H1 (cell line): ENCODE data around the gene INPP4B. TPM values are rescaled to one million over a fixed set of nuclear protein-coding genes. Genes with fewer than 3 reads are reported as not detected.

Experiments
- CTCF ChIA-PET: fragments of 300-600 bp; sonication (Branson Sonifier 250); formaldehyde crosslinking; loops from one replicate; lab custom pipeline; 2021; ENCODE audit not compliant: partially characterized antibody; lab: Charles Lee
- POLR2A ChIA-PET: fragments of 300-600 bp; sonication (Branson Sonifier 250); formaldehyde crosslinking; loops from one replicate; lab custom pipeline; 2021; ENCODE audit warnings: inconsistent platforms; ENCODE audit not compliant: partially characterized antibody; lab: Charles Lee
- DNase-seq, 2 experiments: peaks; one replicate each; pipeline versions ENCODE4 v3.0.0 to v3.0.0-alpha.2; 2010 to 2022; ENCODE audit warnings: low spot score in 2 of 2, low read depth in 1 of 2, mixed read lengths in 1 of 2
- FAIRE-seq: peaks from 2 replicates; lab custom pipeline; 2011; peaks lifted over from hg19 to GRCh38; lab: Jason Lieb, UNC
- H2AFZ ChIP-seq: 2 replicates; pipeline ENCODE4 v1.8.1; 2012; ENCODE audit warnings: low read length, inconsistent platforms
- H2AK5ac ChIP-seq: 2 replicates; pipeline ENCODE4 v1.6.1; 2013; ENCODE audit warnings: low read depth, low read length
- H2BK120ac ChIP-seq: replicated peaks from 2 replicates; pipeline ENCODE3; 2013; ENCODE audit warnings: low read depth, low read length, inconsistent platforms
- H2BK12ac ChIP-seq: 2 replicates; pipeline ENCODE4 v1.6.1; 2013; ENCODE audit warnings: low read depth, low read length
- H2BK15ac ChIP-seq: 2 replicates; pipeline ENCODE4 v1.6.1; 2013; ENCODE audit warnings: low read length
- H2BK20ac ChIP-seq: 2 replicates; pipeline ENCODE4 v1.6.1; 2013; ENCODE audit warnings: low read length
- H2BK5ac ChIP-seq: 2 replicates; pipeline ENCODE4 v1.6.1; 2013; ENCODE audit warnings: low read depth, low read length
- H3K14ac ChIP-seq: 2 replicates; pipeline ENCODE4 v1.6.1; 2013; ENCODE audit warnings: inconsistent platforms; ENCODE audit not compliant: insufficient read length
- H3K18ac ChIP-seq: 2 replicates; pipeline ENCODE4 v1.6.1; 2013; ENCODE audit warnings: low read length; ENCODE audit errors: extremely low read depth
- H3K23ac ChIP-seq: 2 replicates; pipeline ENCODE4 v1.6.1; 2013; ENCODE audit warnings: inconsistent platforms; ENCODE audit not compliant: insufficient read length
- H3K23me2 ChIP-seq: 2 replicates; pipeline ENCODE4 v1.6.1; 2013; ENCODE audit warnings: low read depth, low read length
- H3K27ac ChIP-seq: 2 replicates; pipeline ENCODE4 v1.6.1; 2011; ENCODE audit warnings: low read depth, low read length, inconsistent platforms
- H3K27me3 ChIP-seq, 4 experiments: replicated peaks in 1 of 4; 1 replicate in 1 of 4; 2 replicates in 3 of 4; pipeline versions ENCODE4 v1.6.1 to v1.8.1; 2011 to 2013; ENCODE audit warnings: low read length in 3 of 4, mild to moderate bottlenecking in 3 of 4, inconsistent platforms in 2 of 4, mixed read lengths in 2 of 4, moderate library complexity in 1 of 4; ENCODE audit not compliant: control insufficient read depth in 3 of 4, insufficient read depth in 3 of 4; ENCODE audit errors: extremely low read depth in 1 of 4
- H3K36me3 ChIP-seq, 4 experiments: 2 replicates each; pipeline versions ENCODE4 v1.6.1 to v1.8.1; 2011 to 2013; ENCODE audit warnings: mild to moderate bottlenecking in 4 of 4, low read length in 3 of 4, moderate library complexity in 2 of 4, control low read depth in 1 of 4, inconsistent platforms in 1 of 4; ENCODE audit not compliant: insufficient read depth in 4 of 4, control insufficient read depth in 2 of 4
- H3K4ac ChIP-seq: replicated peaks from 2 replicates; pipeline ENCODE3; 2013; ENCODE audit warnings: low read length, low read depth, mixed read lengths, inconsistent platforms; ENCODE audit not compliant: insufficient read length
- H3K4me1 ChIP-seq, 4 experiments: replicated peaks in 1 of 4; 1 replicate in 1 of 4; 2 replicates in 3 of 4; pipeline versions ENCODE4 v1.6.1 to v1.8.1; 2011 to 2013; ENCODE audit warnings: low read length in 3 of 4, inconsistent platforms in 2 of 4, mixed read lengths in 1 of 4; ENCODE audit not compliant: insufficient read depth in 4 of 4, control insufficient read depth in 3 of 4
- H3K4me2 ChIP-seq, 2 experiments: 2 replicates each; pipeline versions ENCODE4 v1.6.1 to v1.8.1; 2011 to 2013; ENCODE audit warnings: low read depth in 2 of 2, low read length in 2 of 2, control low read depth in 1 of 2, inconsistent platforms in 1 of 2, mild to moderate bottlenecking in 1 of 2; ENCODE audit not compliant: insufficient read depth in 1 of 2
- H3K4me3 ChIP-seq, 4 experiments: fragments of 200-600, 300-600 bp in 1 of 4; sonication (generic), shearing (Covaris generic), sonication (Bioruptor Twin) in 1 of 4; 2 replicates each; pipeline versions ENCODE4 v1.5.1 to v1.8.1; 2011 to 2016; ENCODE audit warnings: low read length in 4 of 4, low read depth in 3 of 4, control low read depth in 2 of 4, inconsistent platforms in 2 of 4, mild to moderate bottlenecking in 2 of 4, mixed read lengths in 1 of 4, moderate library complexity in 1 of 4; ENCODE audit not compliant: insufficient read depth in 2 of 4; ENCODE audit errors: extremely low read depth in 1 of 4
- H3K56ac ChIP-seq: replicated peaks from 2 replicates; pipeline ENCODE3; 2013; ENCODE audit warnings: low read depth, mild to moderate bottlenecking, mixed read lengths, low read length, inconsistent platforms; ENCODE audit not compliant: insufficient read length
- H3K79me1 ChIP-seq: 2 replicates; pipeline ENCODE4 v1.6.1; 2013; ENCODE audit warnings: low read depth, low read length, control low read depth
- H3K79me2 ChIP-seq, 2 experiments: 2 replicates each; pipeline versions ENCODE4 v1.6.1 to v1.8.1; 2012 to 2013; ENCODE audit warnings: low read length in 2 of 2, mild to moderate bottlenecking in 2 of 2, inconsistent platforms in 1 of 2; ENCODE audit not compliant: insufficient read depth in 2 of 2, control insufficient read depth in 1 of 2
- H3K9ac ChIP-seq, 4 experiments: replicated peaks in 1 of 4; 1 replicate in 1 of 4; 2 replicates in 3 of 4; pipeline versions ENCODE4 v1.6.1 to v1.8.1; 2011 to 2013; ENCODE audit warnings: low read depth in 3 of 4, low read length in 3 of 4, control low read depth in 2 of 4, mild to moderate bottlenecking in 2 of 4, moderate library complexity in 2 of 4, inconsistent platforms in 1 of 4; ENCODE audit errors: extremely low read depth in 1 of 4
- H3K9me3 ChIP-seq, 2 experiments: 2 replicates each; pipeline versions ENCODE4 v1.6.1 to v1.8.1; 2012 to 2013; ENCODE audit warnings: mild to moderate bottlenecking in 2 of 2, moderate library complexity in 2 of 2, control low read depth in 1 of 2, inconsistent platforms in 1 of 2, low read depth in 1 of 2, low read length in 1 of 2, mixed read lengths in 1 of 2; ENCODE audit not compliant: insufficient read depth in 2 of 2
- H4K20me1 ChIP-seq, 2 experiments: replicated peaks in 1 of 2; 2 replicates each; pipeline versions ENCODE3 to v1.8.1; 2011 to 2013; ENCODE audit warnings: inconsistent platforms in 2 of 2, low read length in 2 of 2, mild to moderate bottlenecking in 1 of 2; ENCODE audit not compliant: insufficient read depth in 2 of 2, control insufficient read depth in 1 of 2
- H4K5ac ChIP-seq: 2 replicates; pipeline ENCODE4 v1.6.1; 2013; ENCODE audit warnings: low read length, low read depth, mixed read lengths, inconsistent platforms; ENCODE audit not compliant: insufficient read length
- H4K8ac ChIP-seq: 2 replicates; pipeline ENCODE4 v1.8.0; 2013; ENCODE audit warnings: mild to moderate bottlenecking, moderate library complexity, low read length, inconsistent platforms; ENCODE audit not compliant: insufficient read depth; ENCODE audit errors: extremely low read depth
- H4K91ac ChIP-seq: replicated peaks from 2 replicates; pipeline ENCODE3; 2013; ENCODE audit warnings: low read length, mixed read lengths, inconsistent platforms; ENCODE audit not compliant: insufficient read length
- CBX5 ChIP-seq: fragments of 300-800, 300-1000 bp; sonication (generic); IDR thresholded peaks from 2 replicates; pipeline ENCODE4 v1.7.1; 2016; ENCODE audit warnings: antibody characterized with exemption, low read length, low read depth
- CTBP2 ChIP-seq: IDR thresholded peaks from 2 replicates; pipeline ENCODE4 v1.7.0; 2011; ENCODE audit warnings: borderline replicate concordance, mild to moderate bottlenecking, moderate library complexity, mixed read lengths, low read length; ENCODE audit not compliant: insufficient read depth, insufficient read length
- EGR1 ChIP-seq: IDR thresholded peaks from 2 replicates; pipeline ENCODE4 v1.6.1; 2011; ENCODE audit warnings: low read depth, low read length, borderline replicate concordance
- GTF2F1 ChIP-seq: IDR thresholded peaks from 2 replicates; pipeline ENCODE4 v1.6.1; 2012; ENCODE audit warnings: low read depth, low read length, improper control_type of control experiment, borderline replicate concordance
- MAFK ChIP-seq: IDR thresholded peaks from 2 replicates; pipeline ENCODE4 v1.6.1; 2012; ENCODE audit warnings: low read depth, mild to moderate bottlenecking, improper control_type of control experiment, low read length
- SIRT6 ChIP-seq: IDR thresholded peaks from one replicate; pipeline ENCODE4 v1.7.1; 2012; ENCODE audit warnings: low read length, inconsistent platforms
- SP2 ChIP-seq: IDR thresholded peaks from 2 replicates; pipeline ENCODE4 v1.6.1; 2012; ENCODE audit warnings: mild to moderate bottlenecking, low read length, inconsistent platforms
- TCF12 ChIP-seq: IDR thresholded peaks from 2 replicates; pipeline ENCODE4 v1.6.1; 2011; ENCODE audit warnings: low read depth, mild to moderate bottlenecking, low read length
- polyA plus RNA-seq, 7 experiments: library from polyadenylated mRNA; depleted of rRNA in 3 of 7; stranded (reverse) in 5 of 7; unstranded in 2 of 7; fragments of >200 nt in 5 of 7; fragments of 200-250 nt in 2 of 7; gene quantifications; 1 replicate in 5 of 7; 2 replicates in 1 of 7; 4 replicates in 1 of 7; pipeline versions ENCODE4 v1.2.1 to v1.2.3, GENCODE V29; 2011 to 2013; ENCODE audit warnings: missing spikeins in 2 of 7, mixed read lengths in 2 of 7
- total RNA-seq: library from RNA; stranded (reverse); fragmentation: NEBNext Ultra II Directional; extraction: Animal tissue kit (Norgen Biotek cat#: 25700); gene quantifications from 2 replicates; pipeline ENCODE4 v1.2.1, GENCODE V29; 2021
- TF ChIP-seq, protein P1 (sequence below): IDR thresholded peaks from 2 replicates; pipeline ENCODE4 v1.6.1; 2011; ENCODE audit warnings: low read length, improper control_type of control experiment

The INPP4B gene
- total and polyA plus RNA-seq, 2 of the 8 experiments (the other 6 are each of a cell fraction or from before 2014, with no cell fraction given): 0.11 to 0.54 TPM

- H2BK12ac ChIP-seq: no peak overlapping the region
- no peak overlapping the region for H3K4me2 ChIP-seq
- no peak overlapping the region for H3K56ac ChIP-seq
- ChIA-PET POLR2A (no interaction called here), CTCF (interaction anchor here (4.1 kb wide), 1 partner anchor 10 kb away, joined by 31 read pairs; no protein-coding TSS in a partner anchor)
- H2AFZ ChIP-seq: no peak overlapping the region
- no peak overlapping the region for H2BK20ac ChIP-seq
- H3K23me2 ChIP-seq: no peaks in the 10 kb centered on the region
- TF ChIP-seq, protein P1, sequence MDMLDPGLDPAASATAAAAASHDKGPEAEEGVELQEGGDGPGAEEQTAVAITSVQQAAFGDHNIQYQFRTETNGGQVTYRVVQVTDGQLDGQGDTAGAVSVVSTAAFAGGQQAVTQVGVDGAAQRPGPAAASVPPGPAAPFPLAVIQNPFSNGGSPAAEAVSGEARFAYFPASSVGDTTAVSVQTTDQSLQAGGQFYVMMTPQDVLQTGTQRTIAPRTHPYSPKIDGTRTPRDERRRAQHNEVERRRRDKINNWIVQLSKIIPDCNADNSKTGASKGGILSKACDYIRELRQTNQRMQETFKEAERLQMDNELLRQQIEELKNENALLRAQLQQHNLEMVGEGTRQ: no peak
- no peak for TF ChIP-seq CTBP2
- TF ChIP-seq TCF12: no peak
- TF ChIP-seq CBX5: no peak
- TF ChIP-seq SP2: no peak
- no peak for TF ChIP-seq GTF2F1
- TF ChIP-seq MAFK: no peak
- no peak for TF ChIP-seq SIRT6
- no peak for TF ChIP-seq EGR1
- no peak overlapping the region for H2BK120ac ChIP-seq
- H3K9ac ChIP-seq: no peak overlapping the region
- no peak overlapping the region for H4K91ac ChIP-seq
- no peak overlapping the region for H3K14ac ChIP-seq
- H3K4me3 ChIP-seq: no peak overlapping the region
- no peak overlapping the region for H3K4ac ChIP-seq
- peaks cover 0 to 5% (median 2%) of the 10 kb centered on the region in 4 experiments; a peak in 4 of 7 replicates for H3K4me1 ChIP-seq
- H4K8ac ChIP-seq: no peak overlapping the region
- H2BK5ac ChIP-seq: no peak overlapping the region
- no peak overlapping the region for H3K23ac ChIP-seq
- no peak overlapping the region for H3K18ac ChIP-seq
- H3K79me2 ChIP-seq: no peaks in the 10 kb centered on the region
- no peaks in the 10 kb centered on the region for H3K9me3 ChIP-seq
- FAIRE-seq (no peak), DNase-seq (no peak)
- H3K27ac ChIP-seq: no peak overlapping the region
- H2AK5ac ChIP-seq: no peak overlapping the region
- H4K5ac ChIP-seq: no peak overlapping the region
- no peak overlapping the region for H2BK15ac ChIP-seq
- H3K79me1 ChIP-seq: no peaks in the 10 kb centered on the region
- no peaks in the 10 kb centered on the region for H3K27me3 ChIP-seq
- H4K20me1 ChIP-seq: no peaks in the 10 kb centered on the region
- H3K36me3 ChIP-seq: no peaks in the 10 kb centered on the region
Observed at GRCh38 chr4:142272452-142272851, 573.6 kb downstream of the INPP4B start.
